B cell (primary cell): Measurements from ENCODE around the gene ADRB1. TPM values are rescaled to one million over a fixed set of nuclear protein-coding genes. Genes with fewer than 3 reads are reported as not detected.

Experiments used
- ATAC-seq: fragments of 200-7000 bp; cut with Tn5 transposase; one replicate; pipeline ENCODE4 v1.10.0; 2021; ENCODE audit warnings: low read depth, mild to moderate bottlenecking, moderate number of reproducible peaks, moderate library complexity
- CTCF ChIA-PET: fragments of 350-600 bp; sonication (Branson Sonifier 250); formaldehyde crosslinking; loops from one replicate; lab custom pipeline; 2021; ENCODE audit warnings: antibody characterized with exemption, inconsistent platforms; lab: Charles Lee
- POLR2A ChIA-PET: fragments of 350-600 bp; sonication (Branson Sonifier 250); formaldehyde crosslinking; loops from one replicate; lab custom pipeline; 2021; ENCODE audit warnings: antibody characterized with exemption; lab: Charles Lee
- DNase-seq: peaks from one replicate; pipeline ENCODE4 v3.0.0; 2013
- H2AFZ ChIP-seq: 2 replicates; pipeline ENCODE4 v1.6.1; 2012; ENCODE audit warnings: mild to moderate bottlenecking, low read depth, low read length; ENCODE audit not compliant: insufficient read depth, poor library complexity, severe bottlenecking
- H3K27ac ChIP-seq, 2 donors: 1 replicate in 1 of 2; 2 replicates in 1 of 2; pipeline ENCODE4 v1.5.1; 2012 to 2013; ENCODE audit warnings: low read length in 2 of 2, mild to moderate bottlenecking in 2 of 2, moderate library complexity in 1 of 2
- H3K27me3 ChIP-seq, 4 experiments: fragments of 200-600 bp in 1 of 4; sonication (generic) in 1 of 4; replicated peaks in 1 of 4; 1 replicate in 2 of 4; 2 replicates in 2 of 4; pipeline versions ENCODE4 v1.6.1 to v1.7.0; 2013 to 2016; ENCODE audit warnings: low read length in 3 of 4, mild to moderate bottlenecking in 2 of 4, mixed read lengths in 1 of 4, moderate library complexity in 1 of 4; ENCODE audit not compliant: insufficient read depth in 4 of 4, control insufficient read depth in 3 of 4; ENCODE audit errors: control extremely low read depth in 1 of 4
- H3K36me3 ChIP-seq, 2 experiments: replicated peaks in 1 of 2; 1 replicate in 1 of 2; 2 replicates in 1 of 2; pipeline versions ENCODE4 v1.6.1 to v1.7.1; 2013; ENCODE audit warnings: low read length in 1 of 2; ENCODE audit not compliant: insufficient read depth in 2 of 2, control insufficient read depth in 1 of 2; ENCODE audit errors: control extremely low read depth in 1 of 2, extremely low read depth in 1 of 2
- H3K4me1 ChIP-seq, 2 donors: fragments of 200-600 bp in 1 of 2; sonication (generic) in 1 of 2; 1 replicate in 1 of 2; 2 replicates in 1 of 2; pipeline versions ENCODE4 v1.5.1 to v1.6.1; 2013 to 2017; ENCODE audit warnings: low read length in 2 of 2; ENCODE audit not compliant: control insufficient read depth in 2 of 2, insufficient read depth in 2 of 2
- H3K4me2 ChIP-seq: replicated peaks from 2 replicates; pipeline ENCODE3; 2012; ENCODE audit warnings: mild to moderate bottlenecking, low read depth, low read length; ENCODE audit not compliant: poor library complexity, severe bottlenecking
- H3K4me3 ChIP-seq, 5 experiments: fragments of 200-600 bp in 1 of 5; sonication (generic) in 1 of 5; 1 replicate in 3 of 5; 2 replicates in 2 of 5; pipeline versions ENCODE4 v1.5.1 to v1.7.0; 2011 to 2016; ENCODE audit warnings: low read length in 4 of 5, mild to moderate bottlenecking in 4 of 5, low read depth in 2 of 5, control low read depth in 1 of 5, moderate library complexity in 1 of 5; ENCODE audit not compliant: insufficient read depth in 1 of 5; ENCODE audit errors: control extremely low read depth in 1 of 5, extremely low read depth in 1 of 5
- H3K79me2 ChIP-seq: fragments of 200-600 bp; sonication (generic); one replicate; pipeline ENCODE4 v1.6.0; 2016; ENCODE audit warnings: low read length; ENCODE audit not compliant: control insufficient read depth, insufficient read depth
- H3K9ac ChIP-seq: fragments of 200-600 bp; sonication (generic); 2 replicates; pipeline ENCODE4 v1.6.1; 2017; ENCODE audit warnings: mild to moderate bottlenecking, low read length, moderate library complexity
- H3K9me3 ChIP-seq, 3 donors: one replicate each; pipeline versions ENCODE4 v1.6.1 to v1.7.1; 2013; ENCODE audit warnings: low read length in 2 of 3; ENCODE audit not compliant: control insufficient read depth in 2 of 3, insufficient read depth in 1 of 3; ENCODE audit errors: control extremely low read depth in 1 of 3
- H4K20me1 ChIP-seq: 2 replicates; pipeline ENCODE4 v1.6.0; 2012; ENCODE audit warnings: mild to moderate bottlenecking, low read length; ENCODE audit not compliant: insufficient read depth, control insufficient read depth, poor library complexity, severe bottlenecking
- H3K27ac Mint-ChIP-seq: one replicate; pipeline ENCODE4 v1.8.0; 2021; ENCODE audit warnings: mixed read lengths
- H3K27me3 Mint-ChIP-seq: one replicate; pipeline ENCODE4 v1.8.0; 2021; ENCODE audit warnings: mixed read lengths
- H3K4me1 Mint-ChIP-seq: one replicate; pipeline ENCODE4 v1.8.0; 2021; ENCODE audit warnings: mixed read lengths
- H3K4me3 Mint-ChIP-seq: one replicate; pipeline ENCODE4 v1.8.0; 2021; ENCODE audit warnings: mixed read lengths
- H3K9me3 Mint-ChIP-seq: one replicate; pipeline ENCODE4 v1.8.0; 2022; ENCODE audit warnings: mixed read lengths; ENCODE audit not compliant: insufficient read depth
- CTCF ChIP-seq: fragments of 200-600 bp; IDR thresholded peaks from one replicate; pipeline ENCODE4 v1.8.0; 2022; ENCODE audit warnings: antibody characterized with exemption, mild to moderate bottlenecking
- EZH2 ChIP-seq: IDR thresholded peaks from 2 replicates; pipeline ENCODE4 v1.6.1; 2012; ENCODE audit warnings: borderline replicate concordance, low read depth, mild to moderate bottlenecking, moderate library complexity, low read length; ENCODE audit not compliant: insufficient read depth, poor library complexity, severe bottlenecking
- WGBS: methylation state at CpG from one replicate; pipeline ENCODE4 v1.1.5; 2013; ENCODE audit warnings: missing lambda C conversion rate; ENCODE audit not compliant: insufficient coverage; 5-methylcytosine and 5-hydroxymethylcytosine counted together
- intact Hi-C: fragments of 100-400 bp; cut with micrococcal nuclease; formaldehyde crosslinking; loops from one replicate; pipeline ENCODE4 v1.10.0; 2022
- polyA plus RNA-seq: library from polyadenylated mRNA; depleted of rRNA; stranded (reverse); fragments of >200 nt; gene quantifications from 2 replicates; pipeline ENCODE4 v1.2.3, GENCODE V29; 2012
- total RNA-seq, 2 donors: library from RNA; stranded (reverse); fragments of 120-200 nt in 1 of 2; gene quantifications; 1 replicate in 1 of 2; 2 replicates in 1 of 2; pipeline versions ENCODE4 v1.2.3 to v1.2.4, GENCODE V29; 2013 to 2022

Gene ADRB1
- total and polyA plus RNA-seq, 2 donors (not counting 1 experiment from before 2014, with no cell fraction given), result 0.10 TPM; not detected in 1

GRCh38 chr10:114087255-114087654, 43.6 kb downstream of the ADRB1 start:
- no peak overlapping the region for H2AFZ ChIP-seq
- no peaks in the 10 kb centered on the region for H3K27me3 Mint-ChIP-seq
- H3K27ac Mint-ChIP-seq, result no peak overlapping the region
- peaks cover 0 to 8% (median 0%) of the 10 kb centered on the region in 3 donors for H3K9me3 ChIP-seq
- no peaks in the 10 kb centered on the region for H4K20me1 ChIP-seq
- H3K4me1 ChIP-seq, result no peaks in the 10 kb centered on the region
- ATAC-seq, result no peak
- WGBS, result 94% methylated on average over 4 of the region's 5 CpGs
- H3K9ac ChIP-seq, result no peak overlapping the region
- H3K27me3 ChIP-seq, result no peaks in the 10 kb centered on the region
- POLR2A ChIA-PET, result no interaction called here
- no peak overlapping the region for H3K4me3 Mint-ChIP-seq
- no peaks in the 10 kb centered on the region for H3K9me3 Mint-ChIP-seq
- H3K4me3 ChIP-seq, result no peak overlapping the region
- TF ChIP-seq EZH2 (no peak), CTCF (no peak)
- no peaks in the 10 kb centered on the region for H3K79me2 ChIP-seq
- H3K4me1 Mint-ChIP-seq, result no peaks in the 10 kb centered on the region
- intact Hi-C loops, result no loop called here
- H3K27ac ChIP-seq, result no peak overlapping the region
- CTCF ChIA-PET, result interaction anchor here (1.4 kb wide), 1 partner anchor 14 kb away, joined by 3 read pairs; no protein-coding TSS in a partner anchor
- H3K4me2 ChIP-seq, result no peak overlapping the region
- no peak for DNase-seq
- no peaks in the 10 kb centered on the region for H3K36me3 ChIP-seq

GRCh38 chr10:114087655-114088054, 44.0 kb downstream of the ADRB1 start:
- Histone ChIP-seq H3K4me3 (no peak overlapping the region), H3K9me3 (peaks cover 0 to 8% (median 0%) of the 10 kb centered on the region in 3 donors), H4K20me1 (no peaks in the 10 kb centered on the region), H3K27me3 (no peaks in the 10 kb centered on the region), H3K36me3 (no peaks in the 10 kb centered on the region), H3K4me1 (no peaks in the 10 kb centered on the region), H2AFZ (no peak overlapping the region), H3K9ac (no peak overlapping the region), H3K79me2 (no peaks in the 10 kb centered on the region), H3K27ac (no peak overlapping the region), H3K4me2 (no peak overlapping the region)
- intact Hi-C loops, result no loop called here
- Mint-ChIP-seq H3K4me1 (no peaks in the 10 kb centered on the region), H3K4me3 (no peak overlapping the region), H3K9me3 (no peaks in the 10 kb centered on the region), H3K27me3 (no peaks in the 10 kb centered on the region), H3K27ac (no peak overlapping the region)
- no peak for DNase-seq
- CTCF ChIA-PET, result no interaction called here
- POLR2A ChIA-PET, result no interaction called here
- TF ChIP-seq EZH2 (no peak), CTCF (no peak)
- 92% methylated on average over 3 of the region's 4 CpGs for WGBS
- no peak for ATAC-seq
